OCI-LY3 (cell line): ENCODE results near the gene ZNF547.

Source experiments
- CTCF ChIP-seq: fragments of 200-600, 300-600 bp; sonication (generic); IDR thresholded peaks from 2 replicates; pipeline ENCODE4 v1.5.1; 2014; ENCODE audit warnings: antibody characterized with exemption, low read length, low read depth
- EZH2phosphoT487 ChIP-seq: fragments of 200-600 bp; shearing (Covaris generic); IDR thresholded peaks from 2 replicates; pipeline ENCODE4 v1.6.1; 2018; ENCODE audit warnings: antibody characterized with exemption, mixed run types, low read depth

- TF ChIP-seq CTCF (no peak), EZH2phosphoT487 (no peak)
Measured at GRCh38 chr19:57319869-57320179, 43.5 kb upstream of the ZNF547 start.
